Panc1 (cell line): ENCODE measurements around the gene BCKDHA.

Experiments
- SIN3A ChIP-seq: IDR thresholded peaks from 2 replicates; pipeline ENCODE4 v1.6.1; 2012; ENCODE audit warnings: low read depth, mild to moderate bottlenecking, low read length, moderate library complexity, borderline replicate concordance; ENCODE audit not compliant: insufficient read depth
- TF ChIP-seq, protein P1 (sequence below), 2 experiments: IDR thresholded peaks; 2 replicates each; pipeline ENCODE4 v1.6.1; 2011 to 2012; ENCODE audit warnings: low read depth in 2 of 2, control low read depth in 1 of 2, low read length in 1 of 2, mild to moderate bottlenecking in 1 of 2, moderate library complexity in 1 of 2; ENCODE audit not compliant: insufficient read depth in 1 of 2
- TF ChIP-seq, protein P2 (sequence below): fragments of 450-650 bp; IDR thresholded peaks from 2 replicates; pipeline ENCODE4 v1.5.1; 2017; ENCODE audit warnings: mild to moderate bottlenecking

DNA sequence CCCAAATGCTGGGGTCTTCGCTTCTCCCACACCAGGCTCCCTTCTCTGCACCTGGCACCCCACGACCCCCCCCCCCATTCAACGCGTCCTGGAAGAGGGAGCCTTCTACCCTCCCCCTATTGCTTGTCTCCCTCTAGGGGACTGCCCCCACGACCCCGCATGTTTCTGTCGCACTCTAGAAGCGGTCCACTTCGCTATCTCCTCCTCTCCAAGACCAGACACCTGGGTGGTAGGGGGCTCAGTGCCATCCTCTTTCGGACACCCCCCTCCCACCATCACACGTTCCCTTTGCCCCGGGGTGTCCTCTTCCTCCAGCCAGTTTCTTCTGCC, 45.4 kb upstream of the BCKDHA start:
- TF ChIP-seq, protein P1, sequence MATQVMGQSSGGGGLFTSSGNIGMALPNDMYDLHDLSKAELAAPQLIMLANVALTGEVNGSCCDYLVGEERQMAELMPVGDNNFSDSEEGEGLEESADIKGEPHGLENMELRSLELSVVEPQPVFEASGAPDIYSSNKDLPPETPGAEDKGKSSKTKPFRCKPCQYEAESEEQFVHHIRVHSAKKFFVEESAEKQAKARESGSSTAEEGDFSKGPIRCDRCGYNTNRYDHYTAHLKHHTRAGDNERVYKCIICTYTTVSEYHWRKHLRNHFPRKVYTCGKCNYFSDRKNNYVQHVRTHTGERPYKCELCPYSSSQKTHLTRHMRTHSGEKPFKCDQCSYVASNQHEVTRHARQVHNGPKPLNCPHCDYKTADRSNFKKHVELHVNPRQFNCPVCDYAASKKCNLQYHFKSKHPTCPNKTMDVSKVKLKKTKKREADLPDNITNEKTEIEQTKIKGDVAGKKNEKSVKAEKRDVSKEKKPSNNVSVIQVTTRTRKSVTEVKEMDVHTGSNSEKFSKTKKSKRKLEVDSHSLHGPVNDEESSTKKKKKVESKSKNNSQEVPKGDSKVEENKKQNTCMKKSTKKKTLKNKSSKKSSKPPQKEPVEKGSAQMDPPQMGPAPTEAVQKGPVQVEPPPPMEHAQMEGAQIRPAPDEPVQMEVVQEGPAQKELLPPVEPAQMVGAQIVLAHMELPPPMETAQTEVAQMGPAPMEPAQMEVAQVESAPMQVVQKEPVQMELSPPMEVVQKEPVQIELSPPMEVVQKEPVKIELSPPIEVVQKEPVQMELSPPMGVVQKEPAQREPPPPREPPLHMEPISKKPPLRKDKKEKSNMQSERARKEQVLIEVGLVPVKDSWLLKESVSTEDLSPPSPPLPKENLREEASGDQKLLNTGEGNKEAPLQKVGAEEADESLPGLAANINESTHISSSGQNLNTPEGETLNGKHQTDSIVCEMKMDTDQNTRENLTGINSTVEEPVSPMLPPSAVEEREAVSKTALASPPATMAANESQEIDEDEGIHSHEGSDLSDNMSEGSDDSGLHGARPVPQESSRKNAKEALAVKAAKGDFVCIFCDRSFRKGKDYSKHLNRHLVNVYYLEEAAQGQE (IDR thresholded peaks at IDR 0.05; ENCODE audit: insufficient read depth in 1 of 2, low read depth in 2 of 2, low read length in 1 of 2) = no peak
- TF ChIP-seq, protein P2, sequence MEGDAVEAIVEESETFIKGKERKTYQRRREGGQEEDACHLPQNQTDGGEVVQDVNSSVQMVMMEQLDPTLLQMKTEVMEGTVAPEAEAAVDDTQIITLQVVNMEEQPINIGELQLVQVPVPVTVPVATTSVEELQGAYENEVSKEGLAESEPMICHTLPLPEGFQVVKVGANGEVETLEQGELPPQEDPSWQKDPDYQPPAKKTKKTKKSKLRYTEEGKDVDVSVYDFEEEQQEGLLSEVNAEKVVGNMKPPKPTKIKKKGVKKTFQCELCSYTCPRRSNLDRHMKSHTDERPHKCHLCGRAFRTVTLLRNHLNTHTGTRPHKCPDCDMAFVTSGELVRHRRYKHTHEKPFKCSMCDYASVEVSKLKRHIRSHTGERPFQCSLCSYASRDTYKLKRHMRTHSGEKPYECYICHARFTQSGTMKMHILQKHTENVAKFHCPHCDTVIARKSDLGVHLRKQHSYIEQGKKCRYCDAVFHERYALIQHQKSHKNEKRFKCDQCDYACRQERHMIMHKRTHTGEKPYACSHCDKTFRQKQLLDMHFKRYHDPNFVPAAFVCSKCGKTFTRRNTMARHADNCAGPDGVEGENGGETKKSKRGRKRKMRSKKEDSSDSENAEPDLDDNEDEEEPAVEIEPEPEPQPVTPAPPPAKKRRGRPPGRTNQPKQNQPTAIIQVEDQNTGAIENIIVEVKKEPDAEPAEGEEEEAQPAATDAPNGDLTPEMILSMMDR = no peak
- TF ChIP-seq SIN3A = no peak
